Prostate gland (tissue), 2 donors: Measurements from ENCODE around the gene GAK. TPM values are rescaled to one million over a fixed set of nuclear protein-coding genes. Genes with fewer than 3 reads are reported as not detected.

Source experiments
- DNase-seq: peaks from one replicate; pipeline ENCODE4 v3.0.0-alpha.2; 2019; ENCODE audit warnings: low spot score
- H3K27ac ChIP-seq, 2 donors: fragments of 200-600 bp; sonication (generic); 2 replicates each; pipeline ENCODE4 v1.5.1; 2017 to 2019
- H3K27me3 ChIP-seq: fragments of 200-600 bp; sonication (generic); replicated peaks from 2 replicates; pipeline ENCODE4 v1.5.1; 2019; ENCODE audit not compliant: insufficient read depth
- H3K36me3 ChIP-seq, 2 donors: fragments of 200-600 bp; sonication (generic); 1 replicate in 1 of 2; 2 replicates in 1 of 2; pipeline versions ENCODE4 v1.5.1 to v1.8.1; 2017 to 2019
- H3K4me1 ChIP-seq: fragments of 200-600 bp; sonication (generic); replicated peaks from 2 replicates; pipeline ENCODE4 v1.5.1; 2019
- H3K4me3 ChIP-seq, 2 donors: fragments of 200-600 bp; sonication (generic); 2 replicates each; pipeline ENCODE4 v1.5.1; 2017 to 2019
- H3K9me3 ChIP-seq: fragments of 200-600 bp; sonication (generic); 2 replicates; pipeline ENCODE4 v1.5.1; 2017
- POLR2A ChIP-seq: fragments of 450-650 bp; IDR thresholded peaks from one replicate; pipeline ENCODE4 v1.6.1; 2016; ENCODE audit warnings: antibody characterized with exemption, mild to moderate bottlenecking
- POLR2AphosphoS5 ChIP-seq: sonication (generic); formaldehyde crosslinking; IDR thresholded peaks from one replicate; pipeline ENCODE4 v1.6.1; 2017; ENCODE audit warnings: antibody characterized with exemption
- WGBS: methylation state at CpG from one replicate; pipeline ENCODE4 v1.1.5; 2018; 5-methylcytosine and 5-hydroxymethylcytosine counted together
- intact Hi-C: fragments of 100-400 bp; cut with DNase I; formaldehyde crosslinking; loops from one replicate; pipeline ENCODE4 v1.14.2; 2022
- total RNA-seq, 2 donors: library from RNA; depleted of rRNA; stranded (reverse); fragments of >200 nt; gene quantifications; one replicate each; pipeline ENCODE4 v1.1.0, GENCODE V29; 2016
- TF ChIP-seq, protein P1 (sequence below), 4 experiments: fragments of 200-600 bp in 2 of 4; fragments of 450-650 bp in 2 of 4; sonication (generic) in 2 of 4; IDR thresholded peaks; 1 replicate in 3 of 4; 2 replicates in 1 of 4; pipeline ENCODE4 v1.5.1; 2016 to 2019; ENCODE audit warnings: antibody characterized with exemption in 4 of 4, mild to moderate bottlenecking in 2 of 4, moderate library complexity in 2 of 4

GAK gene
- total RNA-seq, 2 donors from 2014 or later = 158 to 181 TPM

GRCh38 chr4:963276-964225 is 31.4 kb upstream of the GAK start:
- Histone ChIP-seq H3K9me3 (no peaks in the 10 kb centered on the region), H3K4me3 (no peak overlapping the region), H3K27me3 (no peaks in the 10 kb centered on the region), H3K36me3 (peaks cover 0 to 4% of the 10 kb centered on the region in 2 donors), H3K4me1 (no peaks in the 10 kb centered on the region), H3K27ac (no peak overlapping the region)
- WGBS = 88% methylated on average over 35 of the region's 39 CpGs
- TF ChIP-seq POLR2A (no peak), POLR2AphosphoS5 (no peak)
- TF ChIP-seq, protein P1, sequence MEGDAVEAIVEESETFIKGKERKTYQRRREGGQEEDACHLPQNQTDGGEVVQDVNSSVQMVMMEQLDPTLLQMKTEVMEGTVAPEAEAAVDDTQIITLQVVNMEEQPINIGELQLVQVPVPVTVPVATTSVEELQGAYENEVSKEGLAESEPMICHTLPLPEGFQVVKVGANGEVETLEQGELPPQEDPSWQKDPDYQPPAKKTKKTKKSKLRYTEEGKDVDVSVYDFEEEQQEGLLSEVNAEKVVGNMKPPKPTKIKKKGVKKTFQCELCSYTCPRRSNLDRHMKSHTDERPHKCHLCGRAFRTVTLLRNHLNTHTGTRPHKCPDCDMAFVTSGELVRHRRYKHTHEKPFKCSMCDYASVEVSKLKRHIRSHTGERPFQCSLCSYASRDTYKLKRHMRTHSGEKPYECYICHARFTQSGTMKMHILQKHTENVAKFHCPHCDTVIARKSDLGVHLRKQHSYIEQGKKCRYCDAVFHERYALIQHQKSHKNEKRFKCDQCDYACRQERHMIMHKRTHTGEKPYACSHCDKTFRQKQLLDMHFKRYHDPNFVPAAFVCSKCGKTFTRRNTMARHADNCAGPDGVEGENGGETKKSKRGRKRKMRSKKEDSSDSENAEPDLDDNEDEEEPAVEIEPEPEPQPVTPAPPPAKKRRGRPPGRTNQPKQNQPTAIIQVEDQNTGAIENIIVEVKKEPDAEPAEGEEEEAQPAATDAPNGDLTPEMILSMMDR (IDR thresholded peaks at IDR 0.05) = no peak
- no peak for DNase-seq
- intact Hi-C loops = no loop called here

GRCh38 chr4:962231-963208 is 30.4 kb upstream of the GAK start:
- Histone ChIP-seq H3K4me3 (no peak overlapping the region), H3K27ac (no peak overlapping the region), H3K36me3 (peaks cover 0 to 4% of the 10 kb centered on the region in 2 donors), H3K9me3 (no peaks in the 10 kb centered on the region), H3K4me1 (no peaks in the 10 kb centered on the region), H3K27me3 (no peaks in the 10 kb centered on the region)
- TF ChIP-seq, protein P1 (IDR thresholded peaks at IDR 0.05) = no peak
- no peak for TF ChIP-seq POLR2A
- TF ChIP-seq POLR2AphosphoS5 = no peak
- DNase-seq = no peak
- intact Hi-C loops = no loop called here
- 88% methylated on average over 40 of the region's 54 CpGs for WGBS

GRCh38 chr4:961351-962230 is 29.5 kb upstream of the GAK start:
- Histone ChIP-seq H3K36me3 (peaks cover 0 to 4% of the 10 kb centered on the region in 2 donors), H3K4me3 (no peak overlapping the region), H3K4me1 (no peaks in the 10 kb centered on the region), H3K9me3 (no peaks in the 10 kb centered on the region), H3K27me3 (no peaks in the 10 kb centered on the region), H3K27ac (no peak overlapping the region)
- intact Hi-C loops = no loop called here
- DNase-seq = no peak
- TF ChIP-seq POLR2AphosphoS5 = no peak
- 85% methylated on average over 40 of the region's 52 CpGs for WGBS

- Histone ChIP-seq H3K4me3 (no peak overlapping the region), H3K27me3 (no peaks in the 10 kb centered on the region), H3K4me1 (no peaks in the 10 kb centered on the region), H3K36me3 (no peaks in the 10 kb centered on the region), H3K9me3 (no peaks in the 10 kb centered on the region), H3K27ac (no peak overlapping the region)
- WGBS = 92% methylated on average over 25 of the region's 35 CpGs
- DNase-seq = no peak
- intact Hi-C loops = no loop called here
- TF ChIP-seq, protein P1 (IDR thresholded peaks at IDR 0.05) = no peak
- no peak for TF ChIP-seq POLR2AphosphoS5
These were observed 28.7 kb upstream of the GAK start for GRCh38 chr4:960636-961350.
